Esophagus mucosa (tissue), 1 donor: ENCODE data around the gene INTS4. TPM values are rescaled to one million over a fixed set of nuclear protein-coding genes. Genes with fewer than 3 reads are reported as not detected.
A peak's percentile ranks its signal among the peaks of the same experiment; 100 is the strongest.
"Not testable (repeated sequence)": the region's sequence is repeated elsewhere in the genome, so short reads cannot be mapped to it uniquely, and the experiment has no call there.

Experiments used
- ATAC-seq: fragments of 200-7000 bp; cut with Tn5 transposase; one replicate; pipeline ENCODE4 v1.9.1; 2020
- total RNA-seq: library from RNA; stranded (reverse); gene quantifications from one replicate; pipeline ENCODE4 v1.2.4, GENCODE V29; 2023
- donor health status: DM: yes; HTN: yes; CAD: no.

The INTS4 gene
- total RNA-seq, 1 donor from 2014 or later = 16.1 TPM

DNA sequence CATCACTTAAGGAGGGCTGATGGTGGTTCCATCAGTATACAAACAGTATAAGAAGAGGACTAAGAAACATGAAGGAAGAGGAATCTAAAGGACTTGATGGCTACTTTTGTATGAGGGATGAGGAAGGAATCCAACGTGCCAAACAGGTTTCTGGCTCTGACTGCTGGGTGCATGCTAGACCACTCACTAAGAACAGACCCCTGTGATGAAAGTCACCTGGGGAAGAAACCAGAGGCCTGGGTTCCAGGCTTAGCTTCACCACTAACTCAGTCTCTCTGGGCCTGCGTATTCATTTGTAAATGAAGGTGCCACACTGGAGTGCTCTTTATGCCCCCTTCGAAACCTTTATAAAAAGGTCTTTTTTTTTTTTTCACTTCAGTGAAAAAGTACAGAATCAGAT, 118.4 kb downstream of the INTS4 start:
- no peak for ATAC-seq

DNA sequence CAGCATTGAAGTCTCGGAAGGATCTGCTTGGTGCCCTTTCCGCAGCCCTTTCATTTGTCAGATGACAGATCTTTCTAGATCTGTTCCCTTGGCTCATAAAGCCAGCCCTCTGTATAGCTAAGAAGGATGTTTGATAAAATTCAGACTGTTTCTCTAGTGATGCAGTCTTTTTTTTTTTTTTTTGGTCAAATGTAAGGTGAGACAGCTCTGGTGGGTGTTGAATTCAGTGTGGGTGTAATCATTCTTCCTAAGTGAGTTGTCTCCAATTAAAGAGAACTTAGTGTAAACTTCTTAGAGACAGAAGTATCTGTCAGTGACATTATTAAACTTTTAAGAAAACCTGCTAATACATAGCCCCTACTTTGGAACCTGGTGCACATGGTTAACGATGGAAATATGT, 120.3 kb downstream of the INTS4 start:
- no peak for ATAC-seq

DNA sequence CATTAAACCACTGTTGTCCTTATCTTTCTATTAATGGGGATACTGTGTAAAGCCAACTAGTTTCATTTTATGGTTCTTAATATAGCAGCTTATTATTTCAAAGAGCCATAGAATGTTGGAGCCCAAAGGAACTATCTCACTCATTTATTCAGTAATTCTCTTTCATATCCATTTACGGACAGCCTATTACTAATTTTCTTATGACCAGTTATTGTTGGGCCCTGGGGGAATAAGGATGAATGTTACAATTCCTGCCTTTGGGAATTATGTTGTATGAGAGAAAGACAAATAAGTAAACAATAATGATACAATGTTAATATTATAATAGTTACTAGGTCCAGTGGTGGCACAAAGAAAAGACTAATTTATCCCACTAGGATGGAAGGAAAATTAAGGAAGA, 121.1 kb downstream of the INTS4 start:
- ATAC-seq = no peak

DNA sequence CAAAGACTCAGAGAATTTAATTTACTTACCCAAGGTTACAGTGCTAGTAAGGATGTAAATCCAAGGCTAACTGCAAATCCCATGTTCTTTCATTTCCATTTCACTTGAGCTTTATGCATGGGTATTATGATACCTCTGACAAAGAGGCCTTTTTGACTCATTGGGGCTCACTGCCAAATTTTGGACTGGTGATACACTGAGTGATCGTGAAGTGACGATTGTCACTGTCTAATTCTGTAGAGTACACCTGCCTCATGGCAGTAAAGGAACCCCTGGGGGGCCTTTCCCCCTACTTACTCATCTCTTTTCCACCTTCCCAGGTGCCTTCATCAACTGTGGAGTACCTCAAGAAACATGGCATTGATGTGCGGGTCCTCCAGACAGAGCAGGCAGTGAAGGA, 122.6 kb downstream of the INTS4 start:
- ATAC-seq = peak; percentile 51

DNA sequence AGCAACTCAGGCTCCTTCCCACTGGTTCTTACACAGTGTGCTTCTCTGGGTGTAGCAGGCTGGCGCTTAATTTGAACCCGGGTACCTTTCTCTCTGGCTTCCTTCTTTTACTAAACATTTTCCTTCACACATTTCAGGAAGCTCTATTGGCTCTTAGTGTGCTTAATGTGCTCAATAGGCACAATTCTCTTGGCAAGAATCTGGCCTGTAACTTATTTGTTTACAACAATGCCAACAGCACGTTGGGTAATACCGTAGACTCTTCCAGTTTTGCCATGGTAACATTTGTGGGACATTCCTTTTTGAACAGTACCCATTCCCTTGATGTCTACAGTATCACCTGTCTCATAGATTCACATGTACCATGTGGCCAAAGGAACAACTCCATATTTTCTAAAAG, 125.7 kb downstream of the INTS4 start:
- ATAC-seq = no peak

DNA sequence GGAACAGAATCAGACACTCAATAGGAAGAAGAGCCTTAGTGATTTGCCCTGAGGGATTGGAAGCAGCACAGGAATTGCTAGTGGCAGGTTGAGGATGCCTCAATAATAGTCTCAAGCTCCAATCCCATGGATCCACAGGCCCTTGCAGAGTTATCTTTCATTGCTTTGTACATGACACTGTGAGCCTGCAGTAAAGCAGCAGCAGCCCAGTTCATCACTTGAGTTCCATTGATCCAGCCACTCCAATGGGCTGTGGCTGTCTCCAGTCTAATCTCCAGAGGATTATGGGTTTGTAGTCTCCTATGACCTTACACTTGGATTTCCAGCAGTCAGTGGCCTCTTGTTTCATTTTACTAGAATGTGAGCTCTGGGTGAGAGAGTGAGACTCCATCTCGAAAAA, 128.1 kb downstream of the INTS4 start:
- ATAC-seq = no peak

DNA sequence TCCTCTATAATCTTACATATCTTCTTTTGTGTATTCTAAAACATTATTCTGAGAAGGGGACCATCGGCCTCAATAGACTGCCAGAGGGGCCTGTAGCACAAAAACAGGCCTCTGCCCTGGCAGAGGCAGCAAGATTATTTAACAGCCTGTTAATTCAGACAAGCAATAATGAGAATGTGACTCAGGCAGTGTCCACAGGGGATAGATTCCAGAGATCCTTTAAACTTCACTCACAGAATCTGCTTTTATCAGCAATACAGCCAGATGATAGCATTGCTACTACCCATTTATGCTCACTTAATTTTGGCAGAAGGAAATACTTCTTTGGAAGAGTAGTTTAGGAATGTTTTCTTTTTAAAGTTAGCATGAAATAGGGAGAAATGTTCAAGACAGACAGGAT, 128.7 kb downstream of the INTS4 start:
- no peak for ATAC-seq

DNA sequence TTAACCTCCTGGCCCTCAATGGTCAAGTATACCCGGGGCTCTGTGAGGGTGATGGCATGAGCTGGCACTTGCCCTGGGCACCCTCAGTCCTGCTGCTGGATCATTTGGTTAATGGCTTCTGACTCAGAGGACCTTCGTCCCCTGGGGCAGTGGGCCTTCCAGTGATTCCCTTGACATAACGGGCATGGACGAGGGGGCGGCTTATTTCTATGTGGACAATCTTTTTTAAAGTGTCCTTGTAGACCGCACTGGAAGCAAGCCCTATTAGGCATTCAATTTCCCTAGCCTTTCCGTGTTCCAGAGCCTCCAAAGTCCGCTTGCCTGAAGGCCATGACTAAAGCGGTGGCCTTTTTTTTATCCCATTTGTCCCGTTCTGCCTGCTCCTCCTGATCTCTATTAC, 133.0 kb downstream of the INTS4 start:
- not testable (repeated sequence) for ATAC-seq

DNA sequence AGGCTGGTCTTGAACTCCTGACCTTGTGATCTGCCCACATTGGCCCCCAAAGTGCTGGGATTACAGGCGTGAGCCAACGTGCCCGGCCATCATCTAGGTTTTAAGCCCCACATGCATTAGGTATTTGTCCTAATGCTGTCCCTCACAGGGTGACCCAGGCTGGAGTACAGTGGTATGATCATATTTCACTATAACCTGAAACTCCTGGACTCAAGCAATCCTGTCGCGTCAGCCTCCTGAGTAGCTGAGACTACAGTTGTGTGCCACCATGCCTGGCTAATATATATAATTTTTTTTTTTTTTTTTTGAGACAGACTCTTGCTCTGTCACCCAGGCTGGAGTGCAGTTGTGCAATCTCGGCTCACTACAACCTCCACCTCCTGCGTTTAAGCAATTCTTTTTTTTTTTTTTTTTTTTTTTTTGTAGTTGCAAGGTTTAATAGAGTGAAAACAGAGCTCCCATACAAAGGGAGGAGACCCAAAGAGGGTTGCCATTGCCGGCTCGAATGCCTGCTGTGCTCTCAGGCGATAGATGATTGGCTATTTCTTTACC, 136.5 kb downstream of the INTS4 start:
- ATAC-seq = not testable (repeated sequence)

DNA sequence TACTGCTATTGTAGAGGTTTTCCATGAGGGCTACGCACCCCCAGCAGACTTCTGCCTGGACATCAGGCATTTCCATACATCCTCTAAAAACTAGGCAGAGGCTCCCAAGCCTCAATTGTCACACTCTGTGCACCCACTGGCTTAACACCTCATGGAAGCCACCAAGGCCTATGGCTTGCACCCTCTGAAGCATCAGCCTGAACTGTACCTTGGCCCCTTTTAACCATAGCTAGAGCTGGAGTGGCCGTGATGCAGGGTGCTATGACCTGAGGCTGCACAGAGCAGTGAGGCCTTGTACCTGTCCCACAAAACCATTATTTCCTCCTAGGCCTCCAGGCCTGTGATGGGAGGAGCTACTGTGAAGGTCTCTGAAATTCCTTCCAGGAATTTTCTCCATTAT, 139.6 kb downstream of the INTS4 start:
- ATAC-seq = no peak

DNA sequence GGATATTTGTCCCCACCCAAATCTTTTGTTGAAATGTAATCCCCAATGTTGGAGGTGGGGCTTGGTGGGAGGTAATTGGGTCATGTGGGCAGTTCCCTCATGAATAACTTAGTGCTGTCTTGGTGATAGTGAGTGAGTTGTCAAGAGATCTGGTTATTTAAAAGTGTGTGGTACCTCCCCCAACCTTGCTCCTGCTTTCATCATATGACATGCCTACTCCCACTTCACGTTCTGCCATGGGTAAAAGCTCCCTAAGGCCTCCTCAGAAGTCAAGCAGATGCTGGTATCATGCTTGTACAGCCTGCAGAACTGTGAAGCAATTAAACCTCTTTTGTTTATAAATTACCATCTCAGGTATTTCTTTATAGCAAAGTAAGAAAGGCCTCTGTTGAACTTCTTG, 143.0 kb downstream of the INTS4 start:
- no peak for ATAC-seq

DNA sequence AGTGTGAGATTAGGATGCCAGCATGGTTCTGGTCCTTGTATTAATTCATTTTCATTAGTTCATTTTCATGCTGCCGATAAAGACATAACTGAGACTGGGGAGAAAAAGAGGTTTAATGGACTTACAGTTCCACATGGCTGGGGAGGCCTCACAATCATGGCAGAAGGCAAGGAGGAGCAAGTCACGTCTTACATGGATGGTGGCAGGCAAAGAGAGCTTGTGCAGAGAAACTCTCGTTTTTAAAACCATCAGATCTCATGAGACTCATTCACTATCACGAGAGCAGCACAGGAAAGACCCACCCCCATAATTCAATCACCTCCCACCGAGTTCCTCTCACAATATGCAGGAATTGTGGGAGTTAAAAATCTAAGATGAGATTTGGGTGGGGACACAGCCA, 150.8 kb downstream of the INTS4 start:
- ATAC-seq = not testable (repeated sequence)

DNA sequence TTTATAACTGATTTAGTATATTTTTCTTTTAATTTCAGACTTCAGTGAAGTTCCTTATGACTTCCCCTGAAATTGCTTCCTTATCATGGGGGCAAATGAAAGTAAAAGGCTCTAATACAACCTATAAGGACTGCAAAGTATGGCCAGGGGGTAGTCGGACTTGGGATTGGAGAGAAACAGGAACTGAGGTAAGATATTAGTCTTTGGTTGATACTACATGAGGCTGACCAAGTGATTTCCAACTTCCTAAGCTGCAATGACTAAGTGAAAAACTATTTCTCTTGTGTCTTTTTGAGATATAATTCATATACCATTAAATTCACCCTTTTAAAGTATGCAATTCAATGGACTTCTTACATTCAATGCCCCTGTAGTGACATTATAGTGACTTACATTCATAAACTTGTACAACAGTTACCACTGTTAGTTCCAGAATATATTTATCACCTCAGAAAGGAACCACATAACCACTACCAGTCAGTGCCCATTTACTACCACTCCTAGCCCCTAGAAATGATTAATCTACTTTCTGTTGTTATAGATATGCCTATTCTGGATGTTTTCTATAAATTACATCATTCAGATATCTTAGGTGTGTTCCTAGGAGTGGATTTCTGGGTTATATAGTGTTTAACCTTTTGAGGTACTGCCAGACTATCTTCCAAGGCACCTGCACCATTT, 151.9 kb downstream of the INTS4 start:
- no peak for ATAC-seq

DNA sequence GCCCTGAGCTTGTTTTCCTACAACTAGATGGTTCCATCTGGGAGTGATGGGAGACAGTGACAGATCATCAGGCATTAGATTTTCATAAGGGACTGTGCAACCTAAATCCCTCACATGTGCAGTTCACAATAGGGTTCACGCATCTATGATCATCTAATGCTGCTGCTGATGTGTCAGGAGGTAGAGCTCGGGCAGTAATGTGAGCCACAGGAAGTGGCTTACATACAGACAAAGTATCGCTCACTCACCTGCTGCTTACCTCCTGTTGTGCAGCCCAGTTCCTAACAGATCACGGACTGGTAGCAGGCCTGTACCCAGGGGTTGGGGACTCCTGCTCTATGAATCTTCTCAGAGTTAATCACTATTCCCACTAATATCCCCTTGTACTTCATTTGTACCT, 161.2 kb downstream of the INTS4 start:
- no peak for ATAC-seq

DNA sequence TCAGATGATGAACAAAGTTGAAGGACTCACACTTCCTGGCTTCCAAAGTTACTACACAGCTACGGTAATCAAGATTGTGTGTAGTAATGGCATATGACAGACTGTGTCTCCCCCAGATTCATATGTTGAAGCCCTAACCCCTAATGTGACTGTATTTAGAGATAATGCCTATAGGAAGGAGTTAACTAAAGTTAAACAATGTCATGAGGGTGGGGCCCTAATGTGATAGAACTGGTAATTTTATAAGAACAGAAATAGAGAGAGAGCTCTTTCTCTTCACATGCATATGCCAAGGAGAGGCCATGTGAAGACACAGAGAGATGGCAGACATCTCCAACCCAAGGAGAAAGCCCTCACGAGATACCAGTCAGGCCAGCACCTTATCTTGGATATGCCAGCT, 165.5 kb downstream of the INTS4 start:
- ATAC-seq = no peak

Other genes with a start within 250 kb of the INTS4 start
- 17.3 TPM for gene RSF1, start 173.9 kb downstream of the INTS4 start, total RNA-seq
- 9.4 TPM for gene AAMDC, start 173.5 kb downstream of the INTS4 start, total RNA-seq
- 2.3 TPM for gene KCTD14, start 28.6 kb upstream of the INTS4 start, total RNA-seq
- gene THRSP, start 69.2 kb upstream of the INTS4 start, total RNA-seq = not detected
- gene NDUFC2, start 85.2 kb upstream of the INTS4 start, total RNA-seq = 145 TPM
- gene ALG8, start 145.0 kb upstream of the INTS4 start, total RNA-seq = 27.0 TPM
- gene KCTD21, start 194.0 kb upstream of the INTS4 start, total RNA-seq = 8.4 TPM
- gene USP35, start 194.3 kb upstream of the INTS4 start, total RNA-seq = 3.5 TPM